ENCODE results near the gene CDH15. TPM values are rescaled to one million over a fixed set of nuclear protein-coding genes. Genes with fewer than 3 reads are reported as not detected.

The CDH15 gene
- total and polyA plus RNA-seq, 2 of the 13 experiments (the other 11 are each of a cell fraction or from before 2014, with no cell fraction given): 0.74 to 2.2 TPM

DNA sequence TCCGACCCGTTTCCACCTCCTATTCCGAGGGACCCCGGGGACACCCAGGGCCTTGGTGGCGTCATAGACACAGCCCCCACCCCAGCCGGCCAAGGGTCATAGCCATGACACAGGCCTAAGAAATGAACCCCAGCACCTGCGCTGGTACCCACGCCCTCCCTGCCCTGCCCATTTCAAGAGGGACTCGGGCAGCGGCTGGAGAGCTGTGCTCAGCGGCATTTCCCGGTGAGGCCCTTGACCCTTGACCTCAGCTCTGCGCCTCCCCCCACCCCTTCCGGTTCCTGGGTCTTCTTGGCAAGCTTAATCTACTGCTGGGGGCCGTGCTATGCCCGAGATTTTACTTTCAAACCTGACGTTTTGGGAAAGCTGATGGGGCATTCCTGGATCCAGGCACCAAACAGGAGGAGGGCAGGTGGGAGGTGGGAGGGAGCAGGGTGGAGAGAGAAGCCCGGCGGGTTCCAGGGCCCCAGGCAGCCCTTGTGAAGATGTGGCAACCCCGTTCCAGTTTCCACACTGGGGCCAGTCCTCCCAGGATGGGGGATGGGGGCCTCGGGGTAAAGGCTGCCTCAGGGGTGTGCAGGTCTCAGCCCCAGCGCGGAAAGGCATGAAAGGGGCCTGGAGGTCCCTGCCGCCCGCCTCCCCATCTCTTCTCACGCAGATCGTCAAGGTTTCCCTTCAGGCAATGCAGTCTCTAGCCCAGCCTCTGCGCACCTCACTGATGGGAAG is 28.7 kb downstream of the CDH15 start, which contains the start of gene SLC22A31 (continued):
- TF ChIP-seq NONO (IDR thresholded peaks at IDR 0.05) (no peak), NONO (CRISPR knock-in tag; conservative IDR thresholded peaks at IDR 0.05) (no peak), TOPORS (CRISPR knock-in tag; IDR thresholded peaks at IDR 0.05) (0 out of 2 replicates have a peak, but pooled peaks have one; percentile 49), ZNF160 (CRISPR knock-in tag; IDR thresholded peaks at IDR 0.05) (0 out of 2 replicates have a peak, but pooled peaks have one; percentile 38), IKZF1 (IDR thresholded peaks at IDR 0.05) (no peak), ZNF839 (CRISPR knock-in tag; IDR thresholded peaks at IDR 0.05; ENCODE audit: borderline replicate concordance) (peak; percentile 70; the same call in 1 of the 2 replicates), PCBP2 (optimal IDR thresholded peaks at IDR 0.05; ENCODE audit: low read depth, low read length, poor library complexity, severe bottlenecking) (no peak), SRSF1 (optimal IDR thresholded peaks at IDR 0.05; ENCODE audit: low read depth, low read length) (no peak), ZNF460 (CRISPR knock-in tag; IDR thresholded peaks at IDR 0.05; ENCODE audit: borderline replicate concordance) (no peak), GATAD2A (CRISPR knock-in tag; IDR thresholded peaks at IDR 0.05) (peak; percentile 58; the same call in 1 of the 2 replicates), ZFP82 (CRISPR knock-in tag; IDR thresholded peaks at IDR 0.05; ENCODE audit: borderline replicate concordance) (no peak), RXRA (CRISPR knock-in tag; IDR thresholded peaks at IDR 0.05) (peak; percentile 80), ARHGAP35 (CRISPR knock-in tag; IDR thresholded peaks at IDR 0.05; ENCODE audit: borderline replicate concordance) (0 out of 2 replicates have a peak, but pooled peaks have one; percentile 11), ZNF709 (CRISPR knock-in tag; IDR thresholded peaks at IDR 0.05) (peak; percentile 87; the same call in 1 of the 2 replicates), MIER3 (CRISPR knock-in tag; IDR thresholded peaks at IDR 0.05; ENCODE audit: borderline replicate concordance) (peak; percentile 53; the same call in 1 of the 2 replicates), ZNF747 (CRISPR knock-in tag; IDR thresholded peaks at IDR 0.05; ENCODE audit: borderline replicate concordance) (no peak), KLF12 (CRISPR knock-in tag; IDR thresholded peaks at IDR 0.05; ENCODE audit: borderline replicate concordance) (no peak)
- TF ChIP-seq, protein P1, sequence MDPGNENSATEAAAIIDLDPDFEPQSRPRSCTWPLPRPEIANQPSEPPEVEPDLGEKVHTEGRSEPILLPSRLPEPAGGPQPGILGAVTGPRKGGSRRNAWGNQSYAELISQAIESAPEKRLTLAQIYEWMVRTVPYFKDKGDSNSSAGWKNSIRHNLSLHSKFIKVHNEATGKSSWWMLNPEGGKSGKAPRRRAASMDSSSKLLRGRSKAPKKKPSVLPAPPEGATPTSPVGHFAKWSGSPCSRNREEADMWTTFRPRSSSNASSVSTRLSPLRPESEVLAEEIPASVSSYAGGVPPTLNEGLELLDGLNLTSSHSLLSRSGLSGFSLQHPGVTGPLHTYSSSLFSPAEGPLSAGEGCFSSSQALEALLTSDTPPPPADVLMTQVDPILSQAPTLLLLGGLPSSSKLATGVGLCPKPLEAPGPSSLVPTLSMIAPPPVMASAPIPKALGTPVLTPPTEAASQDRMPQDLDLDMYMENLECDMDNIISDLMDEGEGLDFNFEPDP (CRISPR knock-in tag; conservative IDR thresholded peaks at IDR 0.05): no peak
- TF ChIP-seq, protein P2, sequence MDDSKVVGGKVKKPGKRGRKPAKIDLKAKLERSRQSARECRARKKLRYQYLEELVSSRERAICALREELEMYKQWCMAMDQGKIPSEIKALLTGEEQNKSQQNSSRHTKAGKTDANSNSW (CRISPR knock-in tag; IDR thresholded peaks at IDR 0.05; ENCODE audit: borderline replicate concordance): no peak
- TF ChIP-seq, protein P3, sequence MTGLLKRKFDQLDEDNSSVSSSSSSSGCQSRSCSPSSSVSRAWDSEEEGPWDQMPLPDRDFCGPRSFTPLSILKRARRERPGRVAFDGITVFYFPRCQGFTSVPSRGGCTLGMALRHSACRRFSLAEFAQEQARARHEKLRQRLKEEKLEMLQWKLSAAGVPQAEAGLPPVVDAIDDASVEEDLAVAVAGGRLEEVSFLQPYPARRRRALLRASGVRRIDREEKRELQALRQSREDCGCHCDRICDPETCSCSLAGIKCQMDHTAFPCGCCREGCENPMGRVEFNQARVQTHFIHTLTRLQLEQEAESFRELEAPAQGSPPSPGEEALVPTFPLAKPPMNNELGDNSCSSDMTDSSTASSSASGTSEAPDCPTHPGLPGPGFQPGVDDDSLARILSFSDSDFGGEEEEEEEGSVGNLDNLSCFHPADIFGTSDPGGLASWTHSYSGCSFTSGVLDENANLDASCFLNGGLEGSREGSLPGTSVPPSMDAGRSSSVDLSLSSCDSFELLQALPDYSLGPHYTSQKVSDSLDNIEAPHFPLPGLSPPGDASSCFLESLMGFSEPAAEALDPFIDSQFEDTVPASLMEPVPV (CRISPR knock-in tag; IDR thresholded peaks at IDR 0.05): peak; percentile 72; the same call in 1 of the 2 replicates
- TF ChIP-seq, protein P4, sequence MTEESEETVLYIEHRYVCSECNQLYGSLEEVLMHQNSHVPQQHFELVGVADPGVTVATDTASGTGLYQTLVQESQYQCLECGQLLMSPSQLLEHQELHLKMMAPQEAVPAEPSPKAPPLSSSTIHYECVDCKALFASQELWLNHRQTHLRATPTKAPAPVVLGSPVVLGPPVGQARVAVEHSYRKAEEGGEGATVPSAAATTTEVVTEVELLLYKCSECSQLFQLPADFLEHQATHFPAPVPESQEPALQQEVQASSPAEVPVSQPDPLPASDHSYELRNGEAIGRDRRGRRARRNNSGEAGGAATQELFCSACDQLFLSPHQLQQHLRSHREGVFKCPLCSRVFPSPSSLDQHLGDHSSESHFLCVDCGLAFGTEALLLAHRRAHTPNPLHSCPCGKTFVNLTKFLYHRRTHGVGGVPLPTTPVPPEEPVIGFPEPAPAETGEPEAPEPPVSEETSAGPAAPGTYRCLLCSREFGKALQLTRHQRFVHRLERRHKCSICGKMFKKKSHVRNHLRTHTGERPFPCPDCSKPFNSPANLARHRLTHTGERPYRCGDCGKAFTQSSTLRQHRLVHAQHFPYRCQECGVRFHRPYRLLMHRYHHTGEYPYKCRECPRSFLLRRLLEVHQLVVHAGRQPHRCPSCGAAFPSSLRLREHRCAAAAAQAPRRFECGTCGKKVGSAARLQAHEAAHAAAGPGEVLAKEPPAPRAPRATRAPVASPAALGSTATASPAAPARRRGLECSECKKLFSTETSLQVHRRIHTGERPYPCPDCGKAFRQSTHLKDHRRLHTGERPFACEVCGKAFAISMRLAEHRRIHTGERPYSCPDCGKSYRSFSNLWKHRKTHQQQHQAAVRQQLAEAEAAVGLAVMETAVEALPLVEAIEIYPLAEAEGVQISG (CRISPR knock-in tag; IDR thresholded peaks at IDR 0.05): peak; percentile 36; the same call in 1 of the 2 replicates
- TF ChIP-seq, protein P5, sequence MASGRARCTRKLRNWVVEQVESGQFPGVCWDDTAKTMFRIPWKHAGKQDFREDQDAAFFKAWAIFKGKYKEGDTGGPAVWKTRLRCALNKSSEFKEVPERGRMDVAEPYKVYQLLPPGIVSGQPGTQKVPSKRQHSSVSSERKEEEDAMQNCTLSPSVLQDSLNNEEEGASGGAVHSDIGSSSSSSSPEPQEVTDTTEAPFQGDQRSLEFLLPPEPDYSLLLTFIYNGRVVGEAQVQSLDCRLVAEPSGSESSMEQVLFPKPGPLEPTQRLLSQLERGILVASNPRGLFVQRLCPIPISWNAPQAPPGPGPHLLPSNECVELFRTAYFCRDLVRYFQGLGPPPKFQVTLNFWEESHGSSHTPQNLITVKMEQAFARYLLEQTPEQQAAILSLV (CRISPR knock-in tag; IDR thresholded peaks at IDR 0.05; ENCODE audit: borderline replicate concordance): no peak; the same call in 1 of the 2 replicates
